HG03521 (cell line): ENCODE results near the gene TNP2.

Source experiments
- ATAC-seq: cut with Tn5 transposase; IDR thresholded peaks from one replicate; pipeline ENCODE4 v1.9.1; 2021; ENCODE audit warnings: mild to moderate bottlenecking, moderate library complexity; ENCODE audit not compliant: unreplicated experiment

Gene TNP2

DNA sequence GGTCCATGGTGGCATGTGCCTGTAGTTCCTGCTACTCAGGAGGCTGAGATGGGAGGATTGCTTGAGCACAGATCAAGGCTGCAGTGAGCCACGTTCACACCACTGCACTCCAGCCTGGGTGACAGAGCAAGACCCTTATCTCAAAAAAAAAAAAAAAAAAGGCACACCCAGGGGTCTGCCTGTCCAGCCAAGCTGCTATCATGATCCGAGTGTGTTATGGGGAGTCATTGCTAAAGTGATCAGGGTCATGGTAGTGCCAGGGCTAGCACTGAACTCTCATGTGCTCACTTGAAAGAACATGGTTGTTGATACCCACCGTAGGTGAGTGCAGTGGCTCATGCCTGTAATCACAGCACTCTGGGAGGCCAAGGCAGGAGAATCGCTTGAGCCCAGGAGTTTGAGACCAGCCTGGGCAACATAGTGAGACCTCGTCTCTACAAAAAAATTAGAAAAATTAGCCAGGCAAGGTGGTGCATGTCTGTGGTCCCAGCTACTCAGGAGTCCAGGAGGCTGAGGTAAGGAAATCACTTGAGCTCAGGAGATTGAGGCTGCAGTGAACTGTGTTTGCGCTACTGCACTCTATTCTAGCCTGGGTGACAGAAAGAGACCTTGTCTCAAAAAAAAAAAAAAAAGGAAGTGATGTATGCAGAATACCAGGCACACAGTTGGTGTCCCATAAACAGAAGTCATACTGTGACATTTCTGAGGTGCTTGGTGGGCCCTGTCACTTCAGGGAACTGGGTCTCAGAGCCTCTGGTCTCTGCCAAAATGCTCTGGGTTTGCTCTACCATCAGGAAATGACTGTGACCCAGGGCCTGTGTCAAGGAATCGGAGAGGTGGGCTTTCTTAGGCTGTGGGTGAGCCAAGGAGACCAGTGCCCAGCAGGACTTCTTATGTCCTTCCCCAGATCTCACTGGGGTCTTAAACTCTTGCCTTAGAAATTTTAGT is 9.8 kb upstream of the TNP2 start:
- no peak for ATAC-seq

DNA sequence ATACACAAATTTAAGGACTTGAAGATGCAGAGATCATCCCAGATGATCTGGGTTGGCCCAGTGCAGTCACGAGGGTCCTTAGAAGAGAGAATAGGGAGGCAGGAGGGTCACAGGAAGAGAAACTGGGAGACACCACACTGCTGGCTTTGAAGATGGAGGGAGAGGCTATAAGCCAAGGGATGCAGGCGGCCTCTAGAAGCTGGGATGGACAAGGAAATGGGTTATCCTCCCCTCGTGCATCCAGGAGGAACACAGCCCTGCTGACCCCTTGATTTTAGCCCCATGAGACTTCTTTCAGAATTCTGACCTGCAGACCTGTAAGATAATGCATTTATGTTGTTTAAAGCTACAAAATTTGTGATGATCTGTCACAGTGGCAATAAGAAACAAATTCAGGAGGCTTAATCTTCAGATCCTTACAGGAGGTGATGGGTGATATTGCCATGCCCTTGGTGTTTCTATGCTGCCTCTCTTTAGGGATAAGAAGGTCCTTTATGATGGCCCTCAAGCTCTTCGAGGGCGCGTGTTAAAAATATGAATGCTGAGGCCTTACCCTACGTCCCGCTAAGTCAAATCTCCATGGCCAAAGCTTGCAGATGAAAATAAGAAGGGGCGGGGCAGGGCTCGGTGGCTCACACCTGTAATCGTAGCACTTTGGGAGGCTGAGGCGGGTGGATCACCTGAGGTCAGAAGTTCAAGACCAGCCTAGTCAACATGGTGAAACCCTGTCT is 8.6 kb upstream of the TNP2 start:
- no peak for ATAC-seq

DNA sequence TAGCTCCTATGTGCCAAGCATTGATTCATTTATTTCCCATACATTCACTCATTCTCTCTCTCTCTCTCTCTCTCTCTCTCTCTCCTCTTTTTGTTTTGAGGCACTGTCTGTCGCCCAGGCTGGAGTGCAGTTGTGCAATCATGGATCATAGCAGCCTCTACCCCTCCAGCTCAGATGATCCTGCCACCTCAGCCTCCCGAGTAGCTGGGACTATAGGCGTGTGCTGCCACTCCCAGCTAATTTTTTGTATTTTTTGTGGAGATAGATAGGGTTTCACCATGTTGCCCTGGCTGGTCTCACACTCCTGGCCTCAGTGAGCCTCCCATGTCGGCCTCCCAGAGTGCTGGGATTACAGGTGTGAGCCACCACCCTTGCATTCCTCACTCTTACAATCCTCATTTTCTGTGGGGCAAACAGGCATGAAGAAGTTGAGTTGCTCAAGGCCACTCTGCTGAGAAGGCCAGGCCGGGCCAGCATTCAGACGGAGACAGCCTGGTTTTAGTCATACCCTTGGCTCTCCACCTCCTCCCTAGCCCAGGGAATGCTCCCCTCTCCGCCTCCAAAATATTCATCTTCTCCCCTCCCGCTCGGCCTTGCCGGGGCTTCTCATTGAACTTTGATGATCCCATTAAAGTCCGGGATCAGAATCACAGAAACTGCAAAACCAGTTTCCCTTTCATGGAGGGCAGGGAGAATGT is 7.9 kb upstream of the TNP2 start:
- ATAC-seq = no peak

DNA sequence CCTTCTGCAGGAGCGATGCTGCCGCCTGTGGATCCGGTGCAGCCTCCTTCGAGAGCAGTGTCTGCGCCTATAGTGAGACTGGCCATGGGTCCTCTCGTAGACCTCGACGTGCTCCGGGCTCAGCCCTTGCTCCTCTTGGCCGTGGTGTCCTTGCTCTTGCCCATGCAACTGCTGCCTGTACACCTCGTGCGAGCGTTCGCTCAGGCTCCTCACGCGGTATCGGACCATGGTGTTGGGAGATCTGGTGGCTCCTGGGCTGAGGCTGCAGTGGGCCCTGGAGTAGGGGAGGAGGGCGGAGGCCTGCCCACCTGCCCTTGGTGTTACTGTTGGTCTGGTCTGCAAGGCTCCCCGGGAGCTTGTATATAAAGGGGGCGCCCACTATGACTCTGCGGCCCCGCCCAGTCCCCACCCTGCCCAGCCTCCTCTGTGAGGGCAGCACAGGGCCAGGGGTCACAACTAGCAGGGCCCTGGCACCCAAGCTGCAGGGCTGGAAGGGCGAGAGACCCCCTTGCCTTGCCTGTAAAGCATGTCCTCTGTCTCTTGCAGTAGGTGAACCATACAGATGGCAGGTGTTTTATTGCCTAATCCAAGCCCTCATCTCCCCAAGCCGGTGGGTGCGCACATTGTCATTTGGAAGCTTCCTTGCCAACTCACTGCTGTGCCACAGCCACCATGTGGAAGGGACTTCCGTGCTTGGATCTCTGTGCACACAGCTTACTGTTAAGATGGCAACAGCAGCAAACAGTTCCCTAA is 7.2 kb upstream of the TNP2 start, which contains the start of gene PRM2:
Gene PRM2 (minus strand): TSS at position 338 of the 753 bp plus-strand sequence. CDS start 110 bp downstream, at position 228.
- ATAC-seq = no peak

DNA sequence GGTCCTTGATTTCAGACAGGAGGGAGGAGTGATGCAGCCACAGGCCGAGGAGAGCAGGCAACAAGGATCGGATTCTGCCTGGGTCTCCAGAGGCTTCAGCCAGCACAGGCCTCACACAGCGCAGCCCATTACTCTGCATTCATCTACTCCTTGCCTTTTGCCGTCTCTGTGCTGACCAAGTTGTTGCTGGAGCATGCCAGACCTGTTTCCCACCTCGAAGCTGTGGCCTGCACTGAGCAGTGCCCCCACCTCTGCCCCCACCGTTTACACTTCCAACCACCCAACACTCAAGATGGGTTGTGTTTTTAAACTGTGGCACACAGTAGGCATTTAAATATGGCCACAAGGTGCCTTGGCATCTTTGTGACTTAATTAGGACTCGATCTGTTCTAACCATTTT is 5.8 kb upstream of the TNP2 start:
- ATAC-seq = no peak

DNA sequence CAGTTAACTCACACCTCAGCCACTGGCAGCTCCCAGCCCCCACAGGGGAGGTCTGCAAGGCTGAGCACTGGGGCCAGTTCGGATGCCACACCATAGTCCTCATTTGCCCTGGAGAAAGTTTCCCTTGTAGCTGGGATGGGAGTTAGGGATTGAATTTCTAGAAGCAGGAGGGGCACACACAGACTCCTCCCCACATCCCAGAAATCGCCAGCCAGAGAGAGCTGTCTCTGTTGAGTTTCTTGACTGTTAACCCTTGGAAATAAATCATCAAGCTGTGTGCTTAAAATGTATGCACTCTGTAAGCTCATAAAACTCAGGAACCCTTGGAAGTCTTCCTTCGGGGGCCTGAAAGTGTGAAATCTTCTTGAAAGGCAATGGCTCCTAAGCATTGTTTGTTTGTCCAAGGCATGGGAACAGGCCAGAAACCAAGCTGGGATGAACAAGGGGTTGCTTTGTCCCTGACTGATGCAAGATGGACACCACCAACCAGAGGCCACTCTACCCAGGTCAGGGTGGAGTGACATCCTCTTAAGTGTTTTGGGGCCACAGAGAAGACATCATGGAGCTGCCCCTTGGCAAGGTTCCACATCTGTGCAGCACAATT is 4.7 kb upstream of the TNP2 start:
- no peak for ATAC-seq

DNA sequence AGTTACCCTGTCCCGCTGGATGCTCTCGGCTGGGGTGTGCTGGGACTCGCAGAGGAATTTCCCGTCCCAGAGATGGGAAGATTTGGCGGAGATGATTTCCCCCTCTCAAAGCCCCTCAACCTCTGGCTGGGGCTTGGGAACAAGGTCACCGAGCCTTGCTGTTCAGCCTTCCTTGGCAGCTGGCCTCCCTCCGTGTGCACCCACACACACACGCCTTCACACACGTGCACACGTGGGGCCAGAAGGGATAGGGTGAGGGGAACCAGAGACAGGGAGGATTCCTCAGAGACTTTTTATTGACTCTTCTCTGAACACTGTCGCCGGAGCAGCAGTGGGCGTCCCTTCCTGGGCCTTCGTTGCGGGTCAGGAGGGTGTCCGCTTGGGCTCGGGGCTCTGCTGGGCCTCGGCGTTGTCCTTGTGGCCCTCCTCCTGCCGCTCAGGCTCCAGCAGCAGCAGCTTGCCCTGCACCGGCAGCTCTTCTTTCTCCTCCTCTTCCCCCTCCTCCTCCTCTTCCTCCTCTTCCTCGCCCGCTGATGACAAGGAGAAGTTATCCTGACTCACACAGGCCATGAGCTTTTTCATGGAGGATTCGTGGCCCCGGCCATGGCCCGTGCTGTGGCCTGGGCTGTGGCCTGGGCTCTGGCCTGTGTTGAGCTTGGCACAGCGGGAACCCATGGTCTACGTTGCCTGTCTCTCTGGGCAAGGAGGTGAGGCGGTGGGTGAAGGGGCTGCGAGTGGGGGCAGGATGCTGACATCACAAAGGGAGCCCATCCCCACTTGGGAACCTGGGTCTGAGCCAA is 4.0 kb upstream of the TNP2 start, which contains the start of gene PRM3:
Gene PRM3 (minus strand): TSS at position 709 of the 800 bp plus-strand sequence. CDS start 34 bp downstream, at position 675.
- ATAC-seq = no peak

DNA sequence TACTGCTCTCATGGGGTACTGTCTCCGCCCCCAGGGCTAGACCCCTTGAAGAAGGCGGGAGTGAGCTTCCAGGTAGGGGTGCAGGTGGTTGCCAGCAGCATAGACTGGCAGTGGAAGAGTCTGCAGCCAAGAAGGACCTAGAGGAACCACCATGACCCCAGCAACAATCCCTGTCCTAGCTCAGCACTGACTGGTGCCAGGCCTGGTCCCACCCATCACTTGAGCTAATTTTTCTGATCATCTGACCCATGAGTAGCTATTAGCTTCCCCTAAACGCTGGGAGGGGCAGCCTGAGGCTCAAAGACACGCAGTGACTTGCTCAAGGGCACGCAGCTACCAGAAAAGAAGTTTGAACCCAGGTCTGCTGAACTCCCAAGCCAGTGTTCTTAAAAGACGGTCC is 3.4 kb upstream of the TNP2 start:
- no peak for ATAC-seq

DNA sequence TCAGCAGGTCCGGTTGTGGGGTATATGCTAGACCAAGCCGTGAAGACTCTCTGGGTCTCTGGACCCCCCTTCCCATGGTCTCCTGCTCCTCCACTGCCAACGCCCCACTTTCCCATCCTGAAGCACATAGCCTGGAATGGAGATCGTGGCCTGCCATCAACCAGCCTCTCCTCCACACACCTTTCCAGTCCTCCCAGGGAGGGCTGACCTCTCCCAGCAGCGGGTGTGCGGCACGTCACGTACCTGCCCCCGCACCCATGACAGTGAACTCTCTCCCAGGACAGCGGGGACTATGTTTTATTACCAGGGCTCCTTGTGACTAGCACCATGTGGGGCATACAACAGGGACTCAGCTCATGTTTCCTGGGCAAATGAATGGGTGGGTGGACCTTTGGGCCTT is 2.5 kb upstream of the TNP2 start:
- ATAC-seq = no peak

DNA sequence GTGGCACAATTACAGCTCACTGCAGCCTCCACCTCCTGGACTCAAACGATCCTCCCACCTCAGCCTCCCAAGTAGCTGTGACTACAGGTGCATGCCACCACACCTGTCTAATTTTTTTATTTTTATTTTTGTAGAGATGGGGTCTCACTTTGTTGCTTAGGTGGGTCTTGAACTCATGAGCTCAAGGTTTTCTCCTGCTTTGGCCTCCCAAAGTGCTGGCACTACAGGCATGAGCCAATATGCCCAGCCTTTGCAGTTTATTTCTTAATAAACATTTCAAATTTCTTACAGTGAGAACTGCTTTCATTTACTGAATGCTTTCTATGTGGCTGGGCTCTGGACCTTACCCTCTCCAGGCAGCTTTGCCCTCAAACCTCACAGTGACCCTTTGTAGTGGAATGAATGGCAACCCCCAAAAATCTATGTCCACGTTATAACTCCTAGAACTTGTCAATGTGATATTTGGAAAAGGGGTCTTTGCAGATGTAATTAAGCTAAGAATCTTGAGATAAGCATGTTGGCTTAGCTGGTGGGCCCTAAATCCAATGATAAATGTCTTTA is 1.6 kb upstream of the TNP2 start:
- ATAC-seq = no peak

DNA sequence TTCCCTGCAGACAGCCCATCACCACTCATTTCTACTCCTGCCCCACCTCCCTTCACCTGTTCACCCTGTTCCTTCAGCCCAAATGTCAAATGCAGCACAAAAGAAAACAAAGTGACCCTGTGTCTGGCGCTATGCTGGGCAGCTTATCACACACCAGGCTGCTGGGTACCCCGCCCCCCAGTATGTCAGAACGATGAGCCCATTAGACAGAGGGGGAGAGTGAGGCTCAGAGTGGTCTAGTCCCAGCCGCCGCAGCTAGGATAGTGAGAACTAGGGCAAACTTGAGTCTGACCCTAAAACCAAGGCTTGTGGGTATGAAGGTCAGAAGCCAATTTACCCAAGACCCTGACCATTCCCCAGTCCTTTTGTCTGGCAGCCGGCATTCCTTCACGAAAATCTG is 4.0 kb downstream of the TNP2 start:
- no peak for ATAC-seq

DNA sequence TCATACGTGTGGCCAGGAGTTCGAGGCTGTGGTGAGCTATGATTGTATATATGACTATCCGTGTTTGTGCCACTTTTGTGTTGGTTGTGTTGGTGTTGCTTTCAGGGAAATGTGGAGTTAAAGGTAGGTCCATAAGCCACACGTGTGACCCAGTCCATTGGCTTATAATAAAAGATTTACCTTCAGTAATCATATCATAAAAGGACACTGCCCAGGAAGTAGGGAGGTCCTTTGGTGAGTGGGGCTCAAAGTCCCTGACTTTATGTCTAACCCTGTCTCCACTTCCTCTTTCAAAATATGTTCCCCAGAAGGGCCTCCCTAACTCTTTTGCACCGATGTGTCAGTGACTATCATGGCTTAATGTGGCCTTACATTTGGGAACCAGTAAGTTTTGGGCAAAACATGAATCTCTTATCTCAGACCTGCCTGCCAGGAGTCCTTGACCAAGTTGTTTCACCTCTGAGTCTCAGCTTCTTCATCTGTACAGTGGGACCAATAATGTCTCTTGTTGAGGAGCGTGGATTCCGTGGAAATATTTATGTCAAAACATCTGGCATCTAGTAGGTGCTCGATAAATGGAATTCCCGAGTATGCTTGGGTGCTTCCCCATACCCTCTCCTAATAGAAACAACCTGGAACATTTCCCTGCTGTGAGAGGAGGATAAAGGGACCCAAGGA is 4.8 kb downstream of the TNP2 start:
- ATAC-seq = no peak

DNA sequence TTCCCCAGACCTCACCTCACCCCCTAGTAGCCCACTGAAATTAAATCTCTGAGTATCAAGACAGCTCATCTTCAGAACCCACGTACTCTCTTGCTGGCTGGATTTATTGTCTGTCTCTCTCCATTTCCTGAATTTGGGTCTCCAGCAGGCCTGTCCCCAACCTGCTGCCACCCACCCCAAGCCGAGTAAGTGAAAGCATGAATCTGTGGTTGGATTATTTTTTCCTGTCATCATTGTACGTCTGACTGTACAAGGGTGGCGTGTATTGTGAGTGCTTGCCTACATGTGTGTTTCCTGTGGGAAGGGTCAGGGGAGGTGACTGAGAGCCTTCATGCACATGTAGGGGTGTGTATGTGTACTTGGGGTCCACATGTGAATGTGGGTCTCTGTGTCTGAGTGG is 5.4 kb downstream of the TNP2 start:
- no peak for ATAC-seq

DNA sequence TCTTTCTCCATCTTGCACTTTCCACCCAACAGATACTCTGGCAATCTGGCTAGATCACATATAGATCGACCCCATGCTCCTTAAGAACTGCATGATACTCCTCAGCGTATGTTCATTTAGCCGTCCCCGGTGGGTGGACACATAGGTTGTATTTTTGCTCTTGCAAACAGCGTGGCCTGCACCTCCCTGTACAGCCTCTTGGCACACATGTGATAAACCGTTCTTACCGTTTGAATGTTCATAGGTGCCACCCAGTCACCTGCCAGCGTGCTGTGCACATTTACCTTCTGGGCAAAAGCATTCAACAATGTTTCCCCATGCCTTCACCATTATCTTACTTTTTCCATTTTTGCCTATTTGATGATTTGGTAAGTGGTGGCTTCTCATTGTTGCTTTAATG is 6.2 kb downstream of the TNP2 start:
- ATAC-seq = no peak

DNA sequence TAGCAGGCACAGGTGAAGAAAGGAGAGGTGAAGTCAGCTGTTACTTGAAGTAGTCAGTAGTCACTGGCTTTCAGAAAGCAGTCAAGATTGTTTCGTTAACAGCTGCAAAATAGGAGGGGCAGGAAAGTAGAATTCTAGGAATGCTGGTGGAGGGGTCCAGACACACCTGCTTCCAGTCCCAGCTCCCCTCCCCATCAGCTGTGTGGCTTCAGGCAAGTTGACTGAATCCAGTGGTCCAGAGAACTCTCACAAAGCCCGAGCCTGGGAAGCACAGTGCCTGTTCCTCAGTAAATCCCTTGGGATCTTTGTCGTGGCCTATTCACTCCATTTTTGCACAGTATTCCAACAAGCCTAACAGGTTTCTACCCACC is 8.5 kb downstream of the TNP2 start:
- ATAC-seq = no peak

DNA sequence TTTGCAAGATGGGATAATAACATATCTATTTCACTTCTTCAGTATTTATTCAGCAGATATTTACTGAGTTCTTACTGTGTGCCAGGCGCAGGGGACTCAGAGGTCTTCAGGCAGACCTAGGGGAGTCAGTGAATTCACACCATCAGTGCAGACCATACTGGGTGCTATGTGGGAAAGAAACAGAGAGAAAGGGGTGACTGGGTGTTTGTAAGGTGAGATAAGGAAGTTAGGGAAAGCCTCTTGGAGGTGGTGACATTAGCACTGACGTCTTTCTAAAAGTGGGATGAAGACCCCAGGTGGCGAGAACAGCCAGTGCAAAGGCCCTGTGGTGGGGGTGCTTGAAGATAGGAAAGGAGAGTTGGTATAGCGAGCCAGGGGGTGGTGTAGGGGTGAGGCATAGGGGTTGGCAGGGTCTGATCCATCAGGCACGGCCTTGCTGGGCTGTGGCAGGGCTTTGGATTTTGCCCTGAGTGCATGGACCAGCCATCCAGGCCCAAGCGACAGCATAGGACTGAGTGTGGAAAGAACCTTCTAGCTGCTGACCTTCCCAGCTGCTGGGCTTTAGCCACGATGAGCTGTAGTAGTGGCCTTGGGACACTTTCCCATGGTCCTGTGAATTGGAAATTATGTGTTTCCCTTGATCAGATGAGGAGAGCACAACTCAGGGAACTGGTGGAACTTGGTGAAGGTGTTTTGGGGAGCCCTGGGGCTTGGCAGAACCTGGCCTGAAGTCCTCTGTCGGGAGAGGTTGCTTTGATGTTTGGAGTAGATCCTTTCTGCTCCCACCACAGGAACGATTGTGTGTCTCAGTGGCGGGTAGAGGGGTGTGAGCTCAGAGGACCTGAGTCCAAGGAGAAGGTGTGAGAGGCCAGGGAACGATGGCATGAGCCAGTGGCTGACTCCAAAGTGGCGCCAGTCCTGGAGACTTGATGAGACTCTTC is 9.2 kb downstream of the TNP2 start:
- no peak for ATAC-seq
